ENCODE data around the gene POLRMT.

GRCh38 chr19:642767-643727, 9.7 kb upstream of the POLRMT start:
- TF ChIP-seq CTCF (IDR thresholded peaks at IDR 0.05) (no peak), POLR2A (IDR thresholded peaks at IDR 0.05) (no peak)
